Gastroesophageal sphincter (tissue), 4 donors: ENCODE measurements around the gene BABAM2. TPM values are rescaled to one million over a fixed set of nuclear protein-coding genes. Genes with fewer than 3 reads are reported as not detected.

ENCODE experiments used
- ATAC-seq: fragments of 150-250 bp; one replicate; pipeline ENCODE4 v1.9.1; 2016; ENCODE audit warnings: mild to moderate bottlenecking, moderate library complexity
- H3K27ac ChIP-seq, 4 donors: fragments of 200-600 bp; sonication (generic) in 3 of 4; 1 replicate in 3 of 4; 2 replicates in 1 of 4; pipeline ENCODE4 v1.5.1; 2016 to 2019
- H3K27me3 ChIP-seq: fragments of 200-600 bp; sonication (generic); one replicate; pipeline ENCODE4 v1.5.1; 2019
- H3K36me3 ChIP-seq, 2 donors: fragments of 200-600 bp; sonication (generic); one replicate each; pipeline ENCODE4 v1.5.1; 2019; ENCODE audit warnings: control low read depth in 1 of 2
- H3K4me1 ChIP-seq, 3 donors: fragments of 200-600 bp; sonication (generic); 1 replicate in 2 of 3; 2 replicates in 1 of 3; pipeline ENCODE4 v1.5.1; 2016 to 2019; ENCODE audit warnings: control low read depth in 2 of 3
- H3K4me3 ChIP-seq, 2 donors: fragments of 200-600 bp; sonication (generic); one replicate each; pipeline ENCODE4 v1.5.1; 2019; ENCODE audit warnings: mild to moderate bottlenecking in 1 of 2, moderate library complexity in 1 of 2
- H3K9me3 ChIP-seq, 3 donors: fragments of 200-600 bp; sonication (generic); one replicate each; pipeline ENCODE4 v1.5.1; 2017 to 2019; ENCODE audit warnings: control low read depth in 2 of 3
- CTCF ChIP-seq, 4 experiments: fragments of 200-600 bp in 2 of 4; fragments of 450-650 bp in 2 of 4; sonication (generic) in 1 of 4; IDR thresholded peaks; one replicate each; pipeline ENCODE4 v1.5.1; 2017 to 2019; ENCODE audit warnings: antibody characterized with exemption in 4 of 4, mild to moderate bottlenecking in 2 of 4, moderate library complexity in 2 of 4
- EP300 ChIP-seq: sonication (generic); formaldehyde crosslinking; IDR thresholded peaks from one replicate; pipeline ENCODE4 v1.6.1; 2017; ENCODE audit warnings: antibody characterized with exemption, mild to moderate bottlenecking
- POLR2A ChIP-seq, 2 donors: fragments of 450-650 bp; IDR thresholded peaks; one replicate each; pipeline ENCODE4 v1.6.1; 2017; ENCODE audit warnings: antibody characterized with exemption in 2 of 2, mild to moderate bottlenecking in 2 of 2, moderate library complexity in 1 of 2
- POLR2AphosphoS5 ChIP-seq: sonication (generic); formaldehyde crosslinking; IDR thresholded peaks from one replicate; pipeline ENCODE4 v1.6.1; 2017; ENCODE audit warnings: antibody characterized with exemption
- WGBS, 2 donors: methylation state at CpG; one replicate each; pipeline ENCODE4 v1.1.5; 2018; ENCODE audit warnings: low coverage in 1 of 2; 5-methylcytosine and 5-hydroxymethylcytosine counted together
- total RNA-seq, 4 donors: library from RNA; depleted of rRNA; stranded (reverse); fragments of >200 nt; gene quantifications; one replicate each; pipeline ENCODE4 v1.1.0, GENCODE V29; 2016

The BABAM2 gene
- total RNA-seq, 4 donors from 2014 or later: 28.5 to 43.6 (median 37.4) TPM

- Histone ChIP-seq H3K4me1 (peaks cover 0 to 30% (median 0%) of the 10 kb centered on the region in 3 donors), H3K27ac (no peak overlapping the region), H3K4me3 (no peak overlapping the region), H3K9me3 (no peaks in the 10 kb centered on the region), H3K36me3 (no peaks in the 10 kb centered on the region), H3K27me3 (no peaks in the 10 kb centered on the region)
- 67 to 92% methylated on average over 1 to 3 of the region's 3 CpGs for WGBS, 2 donors
- TF ChIP-seq POLR2A (IDR thresholded peaks at IDR 0.05) (no peak), EP300 (no peak), POLR2AphosphoS5 (no peak), CTCF (IDR thresholded peaks at IDR 0.05) (no peak)
- ATAC-seq: no peak
These were observed 337.0 kb downstream of the BABAM2 start for GRCh38 chr2:28227498-28227897.

- Histone ChIP-seq H3K9me3 (no peaks in the 10 kb centered on the region), H3K36me3 (no peaks in the 10 kb centered on the region), H3K27ac (no peak overlapping the region), H3K27me3 (no peaks in the 10 kb centered on the region), H3K4me3 (no peak overlapping the region), H3K4me1 (peaks cover 0 to 40% (median 0%) of the 10 kb centered on the region in 3 donors)
- TF ChIP-seq POLR2A (IDR thresholded peaks at IDR 0.05): no peak
- no peak for TF ChIP-seq CTCF (IDR thresholded peaks at IDR 0.05)
- no peak for TF ChIP-seq EP300
- no peak for TF ChIP-seq POLR2AphosphoS5
- ATAC-seq: no peak
- 63 to 75% methylated on average over 1 of the region's 1 CpG for WGBS, 2 donors
These were observed 338.0 kb downstream of the BABAM2 start for GRCh38 chr2:28228434-28228995.

GRCh38 chr2:28231110-28231631 is 340.6 kb downstream of the BABAM2 start:
- WGBS, 2 donors: 46 to 61% methylated on average over 3 to 4 of the region's 4 CpGs
- Histone ChIP-seq H3K27ac (no peak overlapping the region), H3K9me3 (no peaks in the 10 kb centered on the region), H3K4me1 (peaks cover 0 to 27% (median 0%) of the 10 kb centered on the region in 3 donors), H3K36me3 (no peaks in the 10 kb centered on the region), H3K4me3 (no peak overlapping the region), H3K27me3 (no peaks in the 10 kb centered on the region)
- ATAC-seq: no peak
- TF ChIP-seq POLR2A (IDR thresholded peaks at IDR 0.05) (no peak), EP300 (no peak), POLR2AphosphoS5 (peak; percentile 17), CTCF (IDR thresholded peaks at IDR 0.05) (no peak)

GRCh38 chr2:28232295-28232694 is 341.8 kb downstream of the BABAM2 start:
- no peak overlapping the region for H3K27ac ChIP-seq
- peaks cover 0 to 3% of the 10 kb centered on the region in 2 donors for H3K36me3 ChIP-seq
- no peak overlapping the region for H3K4me3 ChIP-seq
- ATAC-seq: no peak
- peaks cover 0 to 27% (median 0%) of the 10 kb centered on the region in 3 donors for H3K4me1 ChIP-seq
- WGBS, 2 donors: 83% methylated on average over 1 to 5 of the region's 5 CpGs
- H3K27me3 ChIP-seq: no peaks in the 10 kb centered on the region
- H3K9me3 ChIP-seq: no peaks in the 10 kb centered on the region
- TF ChIP-seq POLR2AphosphoS5 (no peak), POLR2A (IDR thresholded peaks at IDR 0.05) (no peak)

- no peak for TF ChIP-seq POLR2A (IDR thresholded peaks at IDR 0.05)
- WGBS, 2 donors: 42 to 51% methylated on average over 6 of the region's 6 CpGs
- Histone ChIP-seq H3K36me3 (peaks cover 0 to 7% of the 10 kb centered on the region in 2 donors), H3K27ac (peak overlapping the region in 1 of 4 donors; percentile 41), H3K4me3 (no peak overlapping the region), H3K4me1 (peaks cover 0 to 27% (median 0%) of the 10 kb centered on the region in 3 donors), H3K27me3 (no peaks in the 10 kb centered on the region), H3K9me3 (no peaks in the 10 kb centered on the region)
- ATAC-seq: no peak
These were observed 342.7 kb downstream of the BABAM2 start for GRCh38 chr2:28233164-28233676.

- H3K27ac ChIP-seq: no peak overlapping the region
- no peak overlapping the region for H3K4me3 ChIP-seq
- H3K27me3 ChIP-seq: no peaks in the 10 kb centered on the region
- no peak for ATAC-seq
- no peaks in the 10 kb centered on the region for H3K9me3 ChIP-seq
- TF ChIP-seq POLR2AphosphoS5 (no peak), POLR2A (IDR thresholded peaks at IDR 0.05) (no peak), CTCF (IDR thresholded peaks at IDR 0.05) (no peak), EP300 (no peak)
- peaks cover 0 to 7% of the 10 kb centered on the region in 2 donors for H3K36me3 ChIP-seq
- WGBS, 2 donors: 76 to 86% methylated on average over 2 of the region's 2 CpGs
- peaks cover 0 to 27% (median 0%) of the 10 kb centered on the region in 3 donors for H3K4me1 ChIP-seq
These were observed 344.3 kb downstream of the BABAM2 start for GRCh38 chr2:28234807-28235206.
